ENCODE results near the gene OR9G1.
"Not testable (repeated sequence)": the region's sequence is repeated elsewhere in the genome, so short reads cannot be mapped to it uniquely, and the experiment has no call there.

The OR9G1 gene, protein sequence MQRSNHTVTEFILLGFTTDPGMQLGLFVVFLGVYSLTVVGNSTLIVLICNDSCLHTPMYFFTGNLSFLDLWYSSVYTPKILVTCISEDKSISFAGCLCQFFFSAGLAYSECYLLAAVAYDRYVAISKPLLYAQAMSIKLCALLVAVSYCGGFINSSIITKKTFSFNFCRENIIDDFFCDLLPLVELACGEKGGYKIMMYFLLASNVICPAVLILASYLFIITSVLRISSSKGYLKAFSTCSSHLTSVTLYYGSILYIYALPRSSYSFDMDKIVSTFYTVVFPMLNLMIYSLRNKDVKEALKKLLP

DNA sequence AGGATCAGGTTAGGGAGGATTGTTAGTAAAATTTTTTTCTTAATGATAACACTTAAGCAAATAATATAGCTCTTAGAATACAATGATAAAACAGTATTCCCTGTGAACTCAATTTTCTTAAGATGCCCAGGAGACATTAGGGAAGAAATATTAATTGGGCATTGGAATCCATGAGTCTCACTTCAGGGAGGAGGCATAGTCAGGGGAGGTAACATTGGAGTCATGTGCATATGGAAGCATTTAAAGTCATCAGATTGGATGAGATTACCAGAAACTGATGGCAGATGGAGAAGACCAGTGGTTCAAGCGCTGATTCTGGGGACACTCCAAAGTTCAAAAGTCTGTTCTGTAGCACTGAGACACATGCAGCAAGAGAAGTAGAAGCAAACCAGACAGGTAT is at the start of gene OR9G1:
OR9G1 (plus strand) TSS at position 301 of the 400 bp plus-strand sequence. CDS start 1,293 bp downstream, outside the sequence.
- DNase-seq (ENCODE audit: low read depth in 1 of 2, low spot score in 1 of 2): no peak

DNA sequence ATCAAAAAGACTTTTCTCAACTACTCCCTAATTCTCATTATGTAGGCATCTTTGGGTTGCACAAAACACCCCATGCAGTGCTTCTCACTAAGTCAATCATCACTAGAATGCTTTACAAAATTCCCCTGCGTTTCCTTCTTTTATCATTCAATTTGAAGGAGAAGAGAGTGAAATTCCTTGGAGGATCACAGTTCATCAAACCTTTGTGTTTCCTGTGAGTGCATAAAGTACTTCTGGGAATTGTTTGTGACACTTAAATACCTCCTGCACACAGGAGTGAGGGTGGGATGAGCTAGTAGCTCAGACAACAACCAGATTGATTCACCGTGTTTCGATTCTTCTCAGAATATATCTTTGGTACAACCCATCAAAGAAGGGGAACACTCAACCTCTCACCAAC is 39.1 kb upstream of the OR9G1 start:
- DNase-seq (ENCODE audit: low read depth in 1 of 2, low spot score in 1 of 2): no peak

DNA sequence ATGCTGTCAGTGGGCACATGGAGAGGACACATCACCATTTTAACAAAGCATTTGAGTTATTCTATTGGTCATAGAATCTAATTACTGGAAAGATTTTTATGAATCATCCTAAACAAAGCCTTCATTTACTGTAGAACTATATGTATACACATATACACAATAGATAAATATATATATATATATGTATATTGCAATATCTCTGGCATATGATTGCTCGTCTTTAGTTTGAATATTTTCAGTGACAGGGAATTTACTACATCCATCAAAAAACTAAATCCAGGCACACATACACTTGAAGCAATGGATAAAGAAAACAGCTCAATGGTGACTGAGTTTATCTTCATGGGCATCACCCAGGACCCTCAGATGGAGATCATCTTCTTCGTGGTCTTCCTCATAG is 35.5 kb upstream of the OR9G1 start, which contains the start of gene OR5AR1:
OR5AR1 (plus strand) TSS at position 301 of the 400 bp plus-strand sequence; CDS start at position 301, 0 bp downstream.
- DNase-seq (ENCODE audit: low read depth in 1 of 2, low spot score in 1 of 2): no peak

DNA sequence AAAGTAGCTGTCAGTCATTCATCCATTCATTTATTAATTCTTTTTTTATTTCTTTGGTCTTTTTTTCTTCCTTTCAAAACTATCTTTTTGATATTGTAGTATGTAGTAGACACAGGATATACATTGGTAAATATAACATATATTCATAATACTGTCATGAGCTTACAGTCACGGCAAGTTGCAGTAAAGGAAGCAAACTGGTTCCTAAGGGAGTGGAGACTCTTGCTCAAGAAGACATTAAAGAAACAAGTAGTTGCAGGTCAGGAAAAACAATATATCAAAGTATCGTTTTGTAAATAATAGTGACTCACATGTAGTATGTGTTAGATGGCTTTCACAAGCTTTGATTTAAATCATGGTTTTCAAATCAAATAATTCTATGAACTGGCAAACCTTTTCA is 27.9 kb upstream of the OR9G1 start:
- no peak for DNase-seq (ENCODE audit: low read depth in 1 of 2, low spot score in 1 of 2)

DNA sequence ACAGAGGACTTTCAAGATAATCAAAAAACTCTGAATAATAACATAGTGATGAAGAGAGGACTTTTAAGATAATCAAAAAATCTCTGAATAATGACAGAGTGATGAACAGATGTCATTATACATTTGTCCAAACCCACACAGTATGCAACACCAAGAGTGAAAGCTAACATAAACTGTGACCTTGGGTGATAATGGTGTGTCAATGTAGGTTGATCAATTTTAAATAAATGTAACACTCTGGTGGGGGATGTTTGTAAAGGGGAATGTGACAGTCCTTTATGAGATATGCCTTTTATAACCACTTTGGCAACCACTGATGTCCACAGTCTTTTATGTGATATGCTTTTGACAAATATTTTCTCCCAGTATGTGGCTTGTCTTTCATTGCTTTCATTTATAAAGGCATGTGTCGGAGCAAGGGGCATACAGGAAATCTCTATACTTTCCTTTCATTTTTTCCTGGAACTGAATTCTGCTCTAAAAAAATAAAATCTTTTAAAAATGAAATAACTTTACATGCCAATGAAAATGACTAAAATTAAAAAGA is 10.3 kb upstream of the OR9G1 start:
- DNase-seq (ENCODE audit: low read depth in 1 of 2, low spot score in 1 of 2): no peak

DNA sequence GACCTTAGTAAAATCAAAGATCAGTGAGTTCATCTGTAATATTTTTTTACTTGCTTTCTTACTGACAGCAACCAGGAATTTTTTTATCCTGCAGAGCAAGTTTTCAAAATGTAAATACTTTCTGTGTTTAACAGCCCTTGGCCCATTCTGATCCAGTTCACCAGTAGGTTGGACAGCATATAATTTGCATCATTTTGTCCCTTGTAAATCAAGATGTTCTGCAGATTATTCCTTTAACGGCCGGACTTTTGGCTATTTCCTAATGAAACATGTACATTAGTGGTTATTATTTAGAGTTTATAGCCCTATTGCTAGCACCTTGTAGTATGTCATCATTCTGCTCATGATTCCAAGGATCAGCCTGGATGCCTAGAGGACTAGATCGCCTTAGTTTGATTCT is 7.7 kb upstream of the OR9G1 start:
- not testable (repeated sequence) for DNase-seq (ENCODE audit: low read depth in 1 of 2, low spot score in 1 of 2)

DNA sequence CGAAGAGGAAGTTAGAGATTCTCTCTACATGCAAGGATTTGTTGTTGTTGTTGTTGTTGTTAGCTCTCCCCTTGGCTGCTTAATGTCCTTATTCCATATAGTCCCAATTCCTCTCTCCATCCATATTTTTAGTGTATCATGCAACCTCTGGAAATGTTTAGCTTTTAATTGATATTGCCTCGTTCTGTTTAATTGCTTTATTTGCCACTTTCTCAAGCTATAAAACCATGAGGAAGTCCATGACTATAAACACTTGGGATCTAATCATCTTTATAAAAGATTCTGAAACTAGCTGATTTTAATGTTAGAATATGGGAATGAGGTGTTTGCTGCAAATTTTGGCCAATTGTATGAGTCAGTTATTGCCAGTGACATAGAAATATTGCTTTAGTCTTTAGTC is 5.5 kb upstream of the OR9G1 start:
- no peak for DNase-seq (ENCODE audit: low read depth in 1 of 2, low spot score in 1 of 2)

DNA sequence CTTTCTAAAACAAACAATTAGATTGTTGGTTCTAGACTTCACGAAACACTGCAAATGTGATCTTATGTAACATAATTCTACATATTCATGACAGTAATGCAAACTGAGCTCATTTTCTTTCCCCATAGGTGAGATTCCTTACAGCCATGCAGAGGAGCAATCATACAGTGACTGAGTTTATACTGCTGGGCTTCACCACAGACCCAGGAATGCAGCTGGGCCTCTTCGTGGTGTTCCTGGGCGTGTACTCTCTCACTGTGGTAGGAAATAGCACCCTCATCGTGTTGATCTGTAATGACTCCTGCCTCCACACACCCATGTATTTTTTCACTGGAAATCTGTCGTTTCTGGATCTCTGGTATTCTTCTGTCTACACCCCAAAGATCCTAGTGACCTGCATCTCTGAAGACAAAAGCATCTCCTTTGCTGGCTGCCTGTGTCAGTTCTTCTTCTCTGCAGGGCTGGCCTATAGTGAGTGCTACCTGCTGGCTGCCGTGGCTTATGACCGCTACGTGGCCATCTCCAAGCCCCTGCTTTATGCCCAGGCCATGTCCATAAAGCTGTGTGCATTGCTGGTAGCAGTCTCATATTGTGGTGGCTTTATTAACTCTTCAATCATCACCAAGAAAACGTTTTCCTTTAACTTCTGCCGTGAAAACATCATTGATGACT is 1.5 kb downstream of the OR9G1 start:
- DNase-seq (ENCODE audit: low read depth in 1 of 2, low spot score in 1 of 2): no peak

DNA sequence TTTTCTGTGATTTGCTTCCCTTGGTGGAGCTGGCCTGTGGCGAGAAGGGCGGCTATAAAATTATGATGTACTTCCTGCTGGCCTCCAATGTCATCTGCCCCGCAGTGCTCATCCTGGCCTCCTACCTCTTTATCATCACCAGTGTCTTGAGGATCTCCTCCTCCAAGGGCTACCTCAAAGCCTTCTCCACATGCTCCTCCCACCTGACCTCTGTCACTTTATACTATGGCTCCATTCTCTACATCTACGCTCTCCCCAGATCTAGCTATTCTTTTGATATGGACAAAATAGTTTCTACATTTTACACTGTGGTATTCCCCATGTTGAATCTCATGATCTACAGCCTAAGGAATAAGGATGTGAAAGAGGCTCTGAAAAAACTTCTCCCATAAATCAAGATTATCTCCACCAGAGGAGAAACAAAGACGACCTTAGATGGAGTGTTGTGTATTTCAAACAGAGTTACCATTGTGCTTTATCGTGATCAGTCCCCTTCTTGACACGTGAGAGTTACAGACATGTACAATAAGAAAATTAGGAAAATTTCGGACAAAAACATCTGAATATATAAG is 2.1 kb downstream of the OR9G1 start:
- no peak for DNase-seq (ENCODE audit: low read depth in 1 of 2, low spot score in 1 of 2)

DNA sequence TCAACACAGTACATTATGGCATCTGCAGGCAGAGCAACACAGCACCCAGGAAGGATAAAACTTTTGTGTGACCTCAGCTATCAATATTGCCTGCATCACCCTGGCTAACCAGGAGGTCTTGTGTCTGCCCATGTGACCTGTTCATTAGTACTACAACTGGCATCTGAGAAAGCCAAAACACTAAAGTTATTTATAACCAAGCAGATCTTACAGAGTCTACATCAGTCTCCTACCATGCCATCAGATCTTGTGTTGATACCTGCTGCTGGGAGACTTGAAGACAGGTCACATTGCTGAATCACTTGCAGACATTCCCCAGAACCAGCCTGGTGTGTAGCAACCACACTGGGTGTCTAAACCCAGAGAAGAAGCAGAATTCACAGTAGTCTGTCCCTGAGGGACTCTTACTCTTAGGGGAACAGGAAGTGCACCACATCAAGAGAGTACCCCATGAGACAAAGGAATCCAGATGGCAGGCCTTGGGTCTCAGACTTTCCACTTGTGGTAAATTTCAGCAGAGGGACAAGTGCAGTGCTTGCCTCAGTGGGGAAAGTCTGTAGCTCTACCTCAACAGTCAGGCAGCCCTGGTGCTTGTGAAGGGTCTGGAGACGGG is 7.0 kb downstream of the OR9G1 start:
- no peak for DNase-seq (ENCODE audit: low read depth in 1 of 2, low spot score in 1 of 2)

DNA sequence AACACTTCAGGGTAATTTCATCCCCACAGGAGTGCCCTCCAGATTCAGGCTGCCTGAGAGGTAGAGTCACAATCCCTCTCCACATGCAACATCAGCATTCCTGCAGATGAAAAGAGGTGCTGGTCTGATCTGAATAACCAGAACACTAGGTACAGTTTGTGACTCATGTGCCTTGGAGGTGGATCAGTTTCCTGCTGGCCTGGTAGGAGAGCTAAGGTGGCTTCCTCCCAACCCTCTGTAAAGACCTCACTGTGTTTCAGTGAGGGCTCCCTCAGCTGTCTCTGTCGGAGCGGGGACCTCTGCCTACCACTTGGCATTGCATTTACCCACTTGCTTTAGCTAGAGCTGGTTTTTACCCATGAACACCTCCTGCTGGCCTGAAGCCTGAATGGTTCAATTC is 7.6 kb downstream of the OR9G1 start:
- DNase-seq (ENCODE audit: low read depth in 1 of 2, low spot score in 1 of 2): no peak

DNA sequence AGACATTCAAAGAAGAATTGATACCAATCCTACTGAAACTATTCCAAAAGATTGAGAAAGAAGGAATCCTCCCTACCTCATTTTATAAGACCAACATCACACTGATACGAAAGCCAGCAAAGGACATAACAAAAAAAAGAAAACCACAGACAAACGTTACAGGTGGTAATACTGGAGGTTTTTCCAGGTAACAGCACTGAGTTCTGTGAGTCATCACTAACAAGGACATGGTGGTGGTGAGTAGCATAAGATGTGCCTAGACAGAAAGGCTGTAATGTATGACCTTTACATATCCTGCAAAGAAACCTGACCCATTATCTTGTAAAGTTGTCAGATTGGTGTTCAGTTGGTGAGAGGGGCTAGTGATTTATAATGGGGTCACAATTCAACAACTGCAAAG is 15.3 kb downstream of the OR9G1 start:
- DNase-seq (ENCODE audit: low read depth in 1 of 2, low spot score in 1 of 2): no peak

DNA sequence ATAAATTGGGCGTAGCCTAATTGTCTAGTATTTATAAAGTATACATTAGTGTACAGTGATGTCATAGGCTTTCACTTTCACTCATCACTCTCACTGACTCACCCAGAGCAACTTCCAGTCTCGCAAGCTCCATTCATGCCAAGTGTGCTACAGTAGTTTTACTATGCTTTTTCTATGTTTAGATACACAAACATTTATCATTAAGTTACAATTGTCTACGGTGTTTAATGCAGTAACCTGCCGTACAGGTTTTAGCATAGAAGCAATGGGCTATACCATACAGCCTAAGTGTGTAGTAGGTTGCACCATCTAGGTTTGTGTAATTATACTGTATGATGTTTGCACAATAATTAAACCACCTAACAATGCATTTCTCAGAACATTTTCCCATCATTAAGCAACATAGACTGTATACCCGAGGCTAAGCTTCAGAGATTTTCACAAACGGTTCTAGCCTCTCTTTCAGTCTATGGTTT is 17.5 kb downstream of the OR9G1 start:
- no peak for DNase-seq (ENCODE audit: low read depth in 1 of 2, low spot score in 1 of 2)

DNA sequence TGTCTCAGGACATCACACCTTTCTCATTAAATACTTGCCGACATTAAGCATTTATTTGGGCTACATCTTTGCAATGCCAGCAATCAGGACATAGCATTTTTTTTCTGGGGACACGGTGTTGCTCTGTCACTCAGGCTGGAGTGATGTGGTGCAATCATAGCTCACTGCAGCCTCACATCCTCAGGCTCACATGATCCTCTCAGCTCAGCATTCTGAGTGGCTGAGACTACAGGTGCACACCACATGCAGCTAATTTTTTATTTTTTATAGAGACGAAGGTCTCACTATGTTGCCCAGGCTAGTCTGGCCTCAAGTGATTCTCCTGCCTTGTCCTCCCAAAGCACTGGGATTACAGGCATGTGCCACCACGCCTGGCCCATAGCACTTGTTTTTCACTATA is 21.6 kb downstream of the OR9G1 start:
- no peak for DNase-seq (ENCODE audit: low read depth in 1 of 2, low spot score in 1 of 2)

DNA sequence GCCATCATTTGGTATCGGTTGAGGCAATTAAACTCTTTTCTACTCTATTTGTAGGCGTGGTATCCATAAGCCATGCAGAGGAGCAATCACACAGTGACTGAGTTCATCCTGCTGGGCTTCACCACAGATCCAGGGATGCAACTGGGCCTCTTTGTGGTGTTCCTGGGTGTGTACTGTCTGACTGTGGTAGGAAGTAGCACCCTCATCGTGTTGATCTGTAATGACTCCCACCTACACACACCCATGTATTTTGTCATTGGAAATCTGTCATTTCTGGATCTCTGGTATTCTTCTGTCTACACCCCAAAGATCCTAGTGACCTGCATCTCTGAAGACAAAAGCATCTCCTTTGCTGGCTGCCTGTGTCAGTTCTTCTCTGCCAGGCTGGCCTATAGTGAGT is 41.2 kb downstream of the OR9G1 start:
- DNase-seq (ENCODE audit: low read depth in 1 of 2, low spot score in 1 of 2): no peak

DNA sequence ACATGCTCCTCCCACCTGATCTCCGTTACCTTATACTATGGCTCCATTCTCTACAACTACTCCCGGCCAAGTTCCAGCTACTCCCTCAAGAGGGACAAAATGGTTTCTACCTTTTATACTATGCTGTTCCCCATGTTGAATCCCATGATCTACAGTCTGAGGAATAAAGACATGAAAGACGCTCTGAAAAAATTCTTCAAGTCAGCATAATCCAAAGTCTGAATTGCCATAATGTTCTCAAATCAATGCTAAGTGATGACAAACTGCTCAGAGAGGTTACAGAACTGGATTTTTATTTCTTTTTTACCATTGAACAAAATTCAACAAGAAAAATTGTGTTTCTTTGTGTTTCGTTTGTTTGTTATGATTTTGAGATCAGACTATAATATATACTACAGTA is 42.0 kb downstream of the OR9G1 start:
- DNase-seq (ENCODE audit: low read depth in 1 of 2, low spot score in 1 of 2): no peak

DNA sequence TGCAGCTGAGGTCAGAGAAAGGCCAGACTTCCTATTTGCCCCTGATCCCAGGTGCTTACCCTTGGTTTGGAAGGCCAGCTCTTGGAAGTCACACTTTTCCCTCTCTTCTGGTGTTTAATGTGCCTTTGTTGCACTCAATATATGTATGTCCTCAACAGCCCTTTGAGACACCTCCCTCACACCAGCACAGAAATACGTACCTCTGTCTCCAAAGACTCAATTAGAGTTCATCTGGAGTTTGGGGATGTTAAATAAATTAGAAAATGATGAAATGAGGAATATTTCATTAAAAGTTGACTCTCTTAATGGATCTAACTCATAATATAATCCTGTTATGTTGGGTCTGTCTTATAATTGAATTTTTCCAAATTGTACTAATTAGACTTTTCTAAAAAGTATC is 49.7 kb downstream of the OR9G1 start, which contains the start of gene OR9G4:
OR9G4 (minus strand) TSS at position 101 of the 400 bp plus-strand sequence. CDS start 4,931 bp downstream, outside the sequence.
- DNase-seq (ENCODE audit: low read depth in 1 of 2, low spot score in 1 of 2): no peak

DNA sequence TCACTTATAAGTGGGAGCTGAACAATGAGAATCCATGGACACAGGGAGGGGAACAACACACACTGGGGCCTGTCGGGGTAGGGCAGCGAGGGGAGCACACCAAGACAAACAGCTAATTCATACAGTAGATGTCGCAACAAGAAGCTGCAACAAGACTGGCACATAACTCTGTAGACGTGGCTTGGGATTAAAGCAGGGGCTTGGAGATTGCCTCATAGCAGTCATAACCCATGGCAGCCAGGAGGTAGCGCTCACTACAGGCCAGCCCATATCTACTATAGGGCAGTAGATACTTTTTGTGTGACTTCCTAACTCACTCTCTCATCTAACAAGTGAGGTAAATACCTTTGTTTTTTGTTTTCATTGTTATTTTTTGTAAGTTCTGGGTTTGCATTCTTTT is 51.3 kb downstream of the OR9G1 start:
- no peak for DNase-seq (ENCODE audit: low read depth in 1 of 2, low spot score in 1 of 2)

DNA sequence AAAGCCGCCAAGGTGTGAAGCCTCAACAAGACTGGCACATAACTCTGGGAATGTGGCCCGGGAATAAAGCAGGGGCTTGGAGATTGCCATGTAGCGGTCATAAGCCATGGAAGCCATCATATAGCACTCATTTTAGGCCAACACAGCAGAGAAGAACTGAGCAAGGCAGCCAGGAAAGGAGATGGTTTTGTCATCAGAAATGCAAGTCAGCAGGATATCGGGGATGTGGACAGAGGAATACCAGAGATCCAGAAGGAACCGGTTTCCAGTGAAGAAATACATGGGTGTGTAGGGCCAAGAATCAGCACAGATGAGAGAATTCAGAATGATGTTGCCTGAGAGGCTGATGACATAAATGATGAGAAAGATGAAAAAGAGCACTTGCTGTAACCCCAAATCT is 52.6 kb downstream of the OR9G1 start:
- DNase-seq (ENCODE audit: low read depth in 1 of 2, low spot score in 1 of 2): no peak
